ENCODE measurements around the gene WDFY2.

- TF ChIP-seq CTCF (IDR thresholded peaks at IDR 0.05) (no peak), JUN (CRISPR knock-in tag; IDR thresholded peaks at IDR 0.05) (no peak), GABPB1 (CRISPR knock-in tag; IDR thresholded peaks at IDR 0.05) (no peak), HMGXB4 (CRISPR knock-in tag; IDR thresholded peaks at IDR 0.05) (no peak)
These were observed 193.7 kb downstream of the WDFY2 start for GRCh38 chr13:51777921-51778320.

Data from WTC11 (cell line).